Measurements from ENCODE around the gene RRM2. TPM values are rescaled to one million over a fixed set of nuclear protein-coding genes. Genes with fewer than 3 reads are reported as not detected.

Gene RRM2
- polyA plus RNA-seq, 4 donors = 46.6 to 59.7 (median 51.7) TPM

DNA sequence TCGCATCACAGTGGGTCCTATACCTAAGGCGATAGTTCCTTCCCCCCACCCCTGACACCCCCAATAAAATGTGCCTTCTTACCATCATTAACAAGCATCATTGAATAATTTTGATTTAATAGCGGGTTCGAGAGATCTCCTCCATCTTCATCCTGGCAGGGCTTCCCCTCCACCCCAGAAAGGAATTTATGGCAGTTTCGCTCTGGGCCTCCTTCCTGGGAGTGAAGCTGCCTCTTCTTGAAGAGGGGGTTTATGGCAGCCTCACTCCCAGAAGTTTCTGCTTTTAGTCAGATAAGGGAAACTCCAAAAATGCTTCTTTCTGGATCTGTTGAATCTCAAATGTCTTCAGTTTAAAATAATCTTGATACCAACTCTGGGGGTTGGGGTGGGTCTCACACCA lies 45.7 kb downstream of the RRM2 start:
- no peak for DNase-seq (ENCODE audit: low read depth in 4 of 4, low spot score in 3 of 4)

DNA sequence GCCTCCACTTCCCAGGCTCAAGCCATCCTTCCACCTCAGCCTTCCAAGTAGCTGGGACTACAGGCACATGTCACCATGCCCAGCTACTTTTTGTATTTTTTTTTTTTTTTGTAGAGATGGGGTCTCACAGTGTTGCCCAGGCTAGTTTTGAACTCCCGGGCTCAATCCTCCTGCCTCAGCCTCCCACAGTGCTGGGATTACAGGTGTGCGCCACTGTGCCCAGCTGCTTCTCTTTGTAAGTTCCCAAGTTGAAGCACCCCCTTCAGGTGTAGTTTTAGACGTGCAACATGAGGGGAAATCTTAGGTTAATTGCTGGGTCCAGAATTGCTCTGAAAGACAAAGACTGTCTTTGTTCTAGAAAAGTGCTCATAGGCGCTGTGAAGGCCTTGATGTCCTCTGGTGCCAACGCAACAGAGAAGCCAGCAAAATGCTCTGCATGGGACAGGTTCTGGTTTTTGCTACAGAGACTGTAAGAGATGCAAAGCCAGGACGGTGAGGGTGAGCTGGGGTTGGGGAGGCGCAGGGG lies 46.6 kb downstream of the RRM2 start:
- no peak for DNase-seq (ENCODE audit: low read depth in 4 of 4, low spot score in 3 of 4)

DNA sequence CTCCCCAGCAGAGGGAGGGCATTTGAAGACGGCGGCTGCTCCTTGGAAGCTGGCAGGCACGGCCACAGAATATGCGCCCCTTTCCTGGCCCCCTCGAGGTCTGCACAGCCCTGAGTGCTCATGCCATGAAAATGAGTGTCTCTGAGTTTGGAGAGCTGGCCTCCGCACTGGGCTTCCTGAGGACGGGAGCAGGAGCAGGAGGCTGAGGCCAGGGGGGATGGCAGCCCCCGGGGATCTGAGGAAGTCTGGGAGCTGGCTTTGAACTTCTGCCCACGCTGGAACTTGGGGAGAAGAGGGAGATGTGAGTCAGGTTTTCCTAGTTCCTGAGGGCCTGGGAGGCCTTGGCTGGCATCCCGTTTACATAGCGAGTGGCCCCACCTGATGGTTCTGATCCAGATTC lies 47.0 kb downstream of the RRM2 start:
- no peak for DNase-seq (ENCODE audit: low read depth in 4 of 4, low spot score in 3 of 4)

DNA sequence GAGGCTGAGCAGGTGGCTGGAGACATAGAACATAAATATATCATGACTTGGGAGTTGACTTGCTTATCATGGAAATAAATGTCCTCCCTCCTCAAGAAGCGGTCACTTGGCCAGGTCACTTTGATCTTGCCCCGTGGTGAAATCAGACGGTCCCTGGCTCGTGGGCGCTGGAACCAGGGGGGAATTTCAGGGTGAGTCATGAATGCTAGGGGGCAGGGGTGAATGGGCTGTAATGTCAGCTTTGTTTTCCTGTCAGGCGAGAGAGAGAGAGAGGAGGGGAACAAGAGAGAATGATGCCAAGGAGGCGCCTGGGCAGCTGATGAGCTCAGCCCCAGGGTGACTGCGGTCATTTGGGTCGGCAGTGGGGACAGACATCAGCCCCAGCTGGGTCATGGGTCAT lies 47.7 kb downstream of the RRM2 start:
- no peak for DNase-seq (ENCODE audit: low read depth in 4 of 4, low spot score in 3 of 4)

DNA sequence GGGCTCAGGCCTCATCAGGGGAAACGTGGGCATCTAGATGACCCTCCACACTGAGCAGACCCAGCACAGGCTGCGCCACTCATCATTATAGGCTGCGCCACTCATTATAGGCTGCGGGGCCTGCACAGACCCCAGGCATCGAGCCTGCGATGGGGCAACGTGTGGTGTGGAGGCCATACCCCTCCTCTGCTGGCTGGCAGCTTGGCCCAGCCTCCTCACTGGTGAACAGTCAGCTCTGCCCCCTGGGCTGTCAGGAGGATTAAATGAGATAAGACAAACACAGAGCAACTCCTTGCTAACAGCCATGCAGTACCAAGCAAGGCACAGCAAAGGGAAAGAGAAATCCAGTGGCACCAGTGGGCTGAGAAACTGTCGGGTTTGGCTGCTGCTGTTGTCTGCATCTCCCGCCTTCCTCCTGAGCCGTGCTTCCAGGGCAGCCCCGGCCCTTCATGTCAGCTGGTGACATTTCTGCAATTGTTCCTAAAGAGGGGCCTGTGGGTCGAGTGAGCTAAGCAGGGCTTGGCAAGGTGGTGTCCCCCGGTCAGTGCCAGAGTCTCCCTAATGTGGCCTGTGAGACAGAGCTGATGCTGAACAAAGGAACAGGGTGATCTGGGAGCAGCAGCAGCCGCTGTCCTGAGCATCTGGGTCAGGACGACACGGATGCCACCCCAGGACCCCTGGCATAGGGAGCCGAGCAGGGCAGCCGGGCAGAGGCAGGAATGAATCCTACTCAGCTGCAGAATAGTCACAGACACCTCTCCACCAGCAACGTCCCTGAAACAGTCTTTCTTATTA lies 48.7 kb downstream of the RRM2 start:
- no peak for DNase-seq (ENCODE audit: low read depth in 4 of 4, low spot score in 3 of 4)

DNA sequence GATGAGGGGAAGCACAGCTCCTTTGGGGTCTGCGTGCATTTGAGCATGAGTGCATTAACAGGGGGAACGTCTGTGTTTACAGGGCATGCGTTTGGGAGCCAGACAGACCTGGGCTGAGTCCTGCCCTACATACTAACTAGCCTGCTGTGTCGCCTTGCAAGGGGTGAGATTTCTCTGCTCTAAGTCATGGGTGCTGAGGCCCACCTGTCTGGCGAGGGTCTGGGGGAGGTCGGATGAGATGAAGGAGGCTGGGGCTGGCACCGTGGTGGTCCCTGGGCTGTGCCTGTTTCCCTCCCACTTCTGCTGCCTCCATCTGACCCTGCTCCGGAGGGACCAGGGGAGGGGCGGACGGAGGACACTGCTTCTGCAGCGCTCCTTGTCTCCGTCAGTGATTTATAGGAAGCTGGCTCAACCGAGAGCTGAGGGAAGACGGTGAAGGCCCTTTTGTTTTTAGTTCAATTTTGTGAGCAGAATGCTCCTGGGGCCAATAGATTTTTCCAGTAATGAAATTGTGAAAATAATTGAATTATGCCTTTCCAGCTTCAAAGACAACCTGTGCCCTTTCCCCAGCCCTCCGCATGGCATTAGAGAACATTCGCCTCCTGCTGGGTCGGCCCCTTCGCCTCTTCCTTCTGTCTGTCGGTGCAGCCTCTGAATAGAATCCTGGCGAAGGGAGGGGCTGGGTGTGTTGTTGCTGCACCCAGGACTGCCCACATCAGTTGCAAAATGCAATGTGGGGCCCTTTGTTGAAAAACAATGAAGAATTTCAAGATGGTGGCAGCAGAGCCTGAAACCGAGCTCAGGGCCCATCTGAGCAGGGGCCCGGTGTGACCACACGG lies 49.7 kb downstream of the RRM2 start:
- no peak for DNase-seq (ENCODE audit: low read depth in 4 of 4, low spot score in 3 of 4)

DNA sequence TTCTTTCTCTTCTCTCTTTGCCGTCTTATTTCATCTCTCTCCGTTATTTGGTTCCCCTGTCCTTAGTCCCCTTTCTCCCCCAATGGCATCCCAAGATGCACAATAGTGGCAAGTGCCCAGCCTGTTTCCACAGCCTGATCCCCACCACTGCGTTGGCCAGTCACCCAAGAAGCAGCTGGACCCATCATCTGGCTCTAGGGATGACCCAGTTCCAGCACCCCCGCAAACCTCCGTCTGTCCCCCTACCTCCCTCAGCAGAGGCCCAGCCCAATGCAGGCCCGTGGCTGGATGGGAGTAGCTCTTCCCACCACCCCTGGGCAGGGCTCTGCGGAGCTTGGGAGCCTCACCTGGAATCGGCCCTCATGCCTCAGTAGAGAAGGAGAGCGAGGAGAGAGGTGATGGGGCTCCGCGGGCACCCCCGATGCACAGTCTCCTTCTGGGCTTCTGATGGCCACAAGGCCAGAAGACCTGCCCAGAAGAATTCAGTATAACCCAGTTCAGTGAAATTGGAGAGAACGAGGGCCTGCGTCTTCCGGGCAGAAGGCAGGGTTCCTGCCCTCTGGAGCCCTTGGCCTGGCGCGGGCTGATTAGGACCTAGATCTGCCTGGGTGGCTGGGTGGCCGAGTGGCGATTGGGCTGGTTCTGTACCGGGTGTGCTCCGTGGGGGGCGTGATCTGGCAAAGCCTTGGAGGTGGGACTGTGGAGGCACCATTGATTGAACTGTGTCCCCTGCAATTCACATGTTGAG lies 50.9 kb downstream of the RRM2 start:
- DNase-seq (ENCODE audit: low read depth in 4 of 4, low spot score in 3 of 4) = no peak

DNA sequence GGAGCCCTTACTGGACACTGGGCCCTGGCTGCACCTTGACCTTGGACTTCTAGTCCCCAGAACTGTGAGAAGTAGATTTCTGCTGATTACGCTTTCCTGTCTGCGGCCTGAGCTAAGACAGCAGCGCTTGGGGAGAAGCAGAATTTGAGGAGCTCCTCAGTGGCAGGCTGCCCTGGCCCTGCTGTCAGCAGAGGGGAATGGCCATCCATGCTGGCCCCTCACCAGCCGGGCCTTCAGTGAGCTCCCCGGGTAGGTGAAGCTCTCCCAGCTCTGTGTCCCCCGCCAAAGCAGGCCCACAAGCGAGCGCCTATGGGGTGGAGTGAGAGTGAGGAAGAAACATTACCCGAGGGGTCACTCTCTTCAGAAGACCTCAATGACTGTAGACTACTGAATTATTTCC lies 51.6 kb downstream of the RRM2 start:
- DNase-seq (ENCODE audit: low read depth in 4 of 4, low spot score in 3 of 4) = no peak

DNA sequence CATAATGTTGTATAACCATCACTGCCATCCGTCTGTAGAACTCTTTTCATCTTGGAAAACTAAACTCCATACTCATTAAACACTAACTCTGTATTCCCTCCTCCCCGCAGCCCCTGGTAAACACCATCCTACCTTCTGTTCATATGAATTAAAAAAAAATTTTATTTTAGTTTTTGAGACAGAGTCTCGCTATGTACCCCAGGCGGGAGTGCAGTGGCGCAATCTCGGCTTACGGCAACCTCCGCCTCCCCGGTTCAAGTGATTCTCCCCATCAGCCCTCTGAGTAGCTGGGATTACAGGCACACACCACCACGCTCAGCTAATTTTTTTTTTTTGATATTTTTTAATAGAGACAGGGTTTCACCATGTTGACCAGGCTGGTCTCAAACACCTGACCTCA lies 52.9 kb downstream of the RRM2 start:
- no peak for DNase-seq (ENCODE audit: low read depth in 4 of 4, low spot score in 3 of 4)

DNA sequence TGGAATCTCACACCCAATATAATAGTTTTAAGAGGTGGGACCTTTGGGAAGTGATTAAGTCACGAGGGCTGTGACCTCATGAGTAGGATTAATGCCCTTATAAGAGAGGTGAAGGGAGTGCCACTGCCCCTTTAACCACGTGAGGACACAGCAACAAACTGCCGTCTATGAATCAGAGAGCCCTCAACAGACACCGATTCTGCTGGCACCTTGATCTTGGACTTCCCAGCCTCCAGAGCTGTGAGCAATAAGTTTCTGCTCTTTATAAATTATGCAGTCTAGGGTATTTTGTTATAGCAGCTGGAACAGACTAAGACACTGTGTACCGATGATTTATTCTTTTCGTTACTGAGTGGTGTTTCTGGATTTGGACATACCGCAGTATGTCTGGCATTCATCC lies 56.2 kb downstream of the RRM2 start:
- DNase-seq (ENCODE audit: low read depth in 4 of 4, low spot score in 3 of 4) = no peak

DNA sequence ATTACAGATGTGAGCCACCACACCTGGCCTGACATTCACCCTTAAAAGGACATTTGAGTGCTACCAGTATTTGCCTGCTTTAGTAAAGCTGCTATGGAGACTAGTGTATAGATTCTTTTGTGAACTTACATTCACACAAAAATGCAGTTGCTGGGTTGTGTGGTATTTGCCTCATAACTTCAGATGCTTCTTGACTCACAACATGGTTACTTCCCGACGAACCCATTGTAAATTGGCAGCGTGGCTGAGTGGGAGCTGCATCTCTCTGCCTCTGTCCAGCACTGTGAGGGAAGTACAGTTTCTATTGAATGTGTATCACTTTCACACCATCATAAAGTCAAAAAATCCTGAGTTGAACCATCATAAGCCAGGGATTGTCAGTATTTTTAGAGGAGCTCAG lies 56.9 kb downstream of the RRM2 start:
- DNase-seq (ENCODE audit: low read depth in 4 of 4, low spot score in 3 of 4) = no peak

DNA sequence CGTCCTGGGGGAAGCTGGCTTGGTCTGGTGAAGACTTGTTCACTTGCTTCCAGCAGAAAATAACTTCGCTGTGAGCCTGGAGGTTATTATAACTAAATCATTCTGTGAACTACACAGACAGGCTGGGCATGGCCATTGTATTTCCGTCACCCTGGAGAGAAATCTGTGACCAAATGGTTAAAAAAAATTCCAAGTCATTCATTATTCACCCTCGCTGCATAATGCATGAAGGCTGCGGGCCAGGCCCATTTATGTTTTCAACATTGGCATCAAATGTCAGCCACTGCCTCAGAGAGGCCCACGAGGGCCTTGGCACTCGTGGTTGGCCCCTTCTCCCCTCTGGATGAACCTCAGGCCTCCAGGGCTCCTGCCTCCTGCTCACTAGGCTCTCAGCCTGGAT lies 57.7 kb downstream of the RRM2 start:
- no peak for DNase-seq (ENCODE audit: low read depth in 4 of 4, low spot score in 3 of 4)

Other genes with a start within 250 kb of the RRM2 start
- 1 to 10 TPM; 5.0 to 8.1 (median 5.6) TPM for gene GRHL1, start 171.0 kb upstream of the RRM2 start, polyA plus RNA-seq (ENCODE audit: insufficient read length in 4 of 4)
- 10 to 100 TPM; 23.8 to 27.4 (median 26.4) TPM for gene KLF11, start 79.2 kb upstream of the RRM2 start, polyA plus RNA-seq (ENCODE audit: insufficient read length in 4 of 4)
- 100 to 1,000 TPM in 3 of 4 donors, 10 to 100 TPM in 1; 94.3 to 133 (median 103) TPM for gene CYS1, start 42.3 kb upstream of the RRM2 start, polyA plus RNA-seq (ENCODE audit: insufficient read length in 4 of 4)
- 10 to 100 TPM; 23.9 to 36.8 (median 31.5) TPM for gene HPCAL1, start 180.2 kb downstream of the RRM2 start, polyA plus RNA-seq (ENCODE audit: insufficient read length in 4 of 4)